ENCODE results near the gene CUL1.

The CUL1 gene

DNA sequence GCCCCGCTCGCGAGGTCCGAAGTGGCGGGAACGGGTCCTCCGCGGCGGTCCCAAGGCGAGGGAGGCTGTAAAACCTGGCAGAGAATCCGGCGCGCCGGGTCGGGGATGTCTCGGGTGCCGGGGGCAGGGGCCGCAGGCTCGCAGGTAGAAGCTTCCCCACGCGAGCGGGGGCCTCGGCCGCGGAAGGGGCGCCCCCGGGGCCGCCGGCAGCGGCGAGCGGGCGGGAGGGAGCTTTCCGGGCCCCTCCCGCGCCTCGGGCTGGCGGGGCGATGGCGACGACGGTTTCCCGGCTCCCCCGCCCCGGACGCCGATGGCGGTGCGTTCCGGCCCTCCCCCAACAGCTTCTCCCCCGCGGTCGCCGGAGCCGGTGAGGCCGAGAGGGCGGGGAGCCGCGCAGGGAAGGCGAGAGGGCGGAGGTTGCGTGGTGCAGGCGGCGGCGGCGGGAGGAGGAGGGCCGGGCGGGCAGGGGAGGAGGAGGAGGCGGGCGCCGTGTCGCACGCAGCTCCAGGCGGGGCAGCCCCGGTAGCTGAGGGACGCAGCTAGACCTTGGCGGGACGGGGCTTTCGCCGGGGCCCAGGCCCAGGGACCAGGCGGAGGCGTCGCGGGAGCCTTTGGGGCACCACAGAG lies at the start of gene CUL1:
TSS of gene CUL1 (plus strand) at position 507 of the 627 bp plus-strand sequence. CDS start 31,220 bp downstream, outside the sequence.
- peak; percentile 55 to 82 (median 66) for DNase-seq

DNA sequence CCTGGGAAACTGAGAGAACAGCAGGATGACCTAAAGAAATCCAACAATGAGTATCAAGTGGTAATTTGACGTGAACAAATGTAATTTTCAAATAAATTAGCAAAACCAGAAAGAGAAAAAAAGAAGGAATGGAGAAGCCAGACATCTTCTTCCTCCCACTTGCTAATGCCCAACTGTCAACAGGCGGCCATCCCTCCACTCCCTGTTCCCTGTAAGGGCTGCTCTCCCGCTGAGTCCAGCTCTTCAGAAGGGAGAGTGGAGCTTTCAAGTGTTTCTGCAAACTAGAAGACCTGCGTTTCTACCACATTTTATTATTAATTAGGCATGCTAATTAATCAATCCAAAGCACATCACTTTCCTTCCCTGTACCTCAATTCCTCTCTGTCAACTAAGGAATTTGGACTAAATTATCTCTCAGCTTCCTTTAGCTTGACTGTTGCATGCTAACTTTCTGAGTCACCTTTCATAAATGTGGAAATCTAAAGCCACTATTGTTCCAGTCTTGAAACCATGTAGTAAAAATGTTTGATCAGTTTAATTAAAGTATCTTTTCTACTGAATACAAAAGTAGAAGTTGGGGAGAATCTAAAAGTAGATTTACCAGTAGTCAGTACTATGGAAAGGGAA lies 48.4 kb upstream of the CUL1 start:
- DNase-seq = no peak

DNA sequence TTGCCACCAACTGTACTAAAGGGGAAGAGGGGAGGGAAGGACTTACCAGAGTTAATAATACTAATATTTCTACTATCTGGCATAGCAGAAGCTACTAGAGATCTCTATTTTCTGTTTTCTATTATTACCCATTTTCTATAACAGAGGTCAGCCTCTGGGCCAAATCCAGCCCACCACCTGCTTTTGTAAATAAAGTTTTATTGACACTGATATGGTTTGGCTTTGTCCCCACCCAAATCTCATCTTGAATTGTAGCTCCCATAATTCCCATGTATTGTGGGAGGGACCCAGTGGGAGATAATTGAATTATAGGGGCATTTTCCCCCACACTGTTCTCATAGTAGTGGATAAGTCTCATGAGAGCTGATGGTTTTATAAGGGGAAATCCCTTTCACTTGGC lies 45.9 kb upstream of the CUL1 start:
- no peak for DNase-seq

GRCh38 chr7:148657929-148658328 lies 40.8 kb upstream of the CUL1 start:
- no peak for DNase-seq

- no peak for DNase-seq
These were observed 37.2 kb upstream of the CUL1 start for GRCh38 chr7:148661471-148661870.

- DNase-seq = no peak
These were observed 36.1 kb upstream of the CUL1 start for GRCh38 chr7:148662646-148663045.

- no peak for DNase-seq
These were observed 34.4 kb upstream of the CUL1 start for GRCh38 chr7:148664324-148664723.

DNA sequence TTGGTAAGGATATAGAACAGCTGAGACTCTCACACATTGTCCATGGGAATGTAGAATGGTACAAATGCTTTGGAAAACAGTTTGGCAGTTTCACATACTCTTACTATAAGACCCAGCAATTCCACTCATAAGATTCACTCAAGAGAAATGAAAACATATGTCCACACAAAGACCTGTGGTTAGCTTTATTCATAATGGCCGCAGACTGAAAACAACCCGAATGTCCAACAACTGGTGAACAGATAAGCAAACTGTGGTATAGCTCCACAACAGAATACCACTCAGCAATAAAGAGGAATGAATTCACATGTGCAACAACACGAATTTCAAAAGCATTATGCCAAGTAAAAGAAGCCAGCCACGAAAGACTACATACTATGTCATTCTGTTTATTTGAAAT lies 33.5 kb upstream of the CUL1 start:
- no peak for DNase-seq

DNA sequence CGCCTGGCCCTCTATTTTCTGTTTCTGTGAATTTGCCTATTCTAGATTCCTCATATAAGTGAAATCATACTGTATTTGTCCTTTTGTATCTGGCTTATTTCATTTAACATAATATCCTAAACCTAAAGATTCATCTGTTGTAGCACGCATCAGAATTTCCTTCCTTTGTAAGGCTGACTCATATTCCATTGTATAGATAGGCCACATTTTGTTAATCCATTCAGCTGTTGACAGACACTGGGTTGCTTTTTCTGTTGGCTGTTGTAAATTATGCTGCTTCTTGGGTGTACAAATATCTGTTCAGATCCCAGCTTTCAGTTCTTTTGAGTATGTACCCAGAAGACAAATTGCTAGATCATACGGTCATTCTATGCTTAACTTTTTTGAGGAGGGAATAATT lies 28.8 kb upstream of the CUL1 start:
- no peak for DNase-seq

- no peak for DNase-seq
These were observed 28.3 kb upstream of the CUL1 start for GRCh38 chr7:148670374-148670773.

- no peak for DNase-seq
These were observed 27.9 kb upstream of the CUL1 start for GRCh38 chr7:148670807-148671206.

DNA sequence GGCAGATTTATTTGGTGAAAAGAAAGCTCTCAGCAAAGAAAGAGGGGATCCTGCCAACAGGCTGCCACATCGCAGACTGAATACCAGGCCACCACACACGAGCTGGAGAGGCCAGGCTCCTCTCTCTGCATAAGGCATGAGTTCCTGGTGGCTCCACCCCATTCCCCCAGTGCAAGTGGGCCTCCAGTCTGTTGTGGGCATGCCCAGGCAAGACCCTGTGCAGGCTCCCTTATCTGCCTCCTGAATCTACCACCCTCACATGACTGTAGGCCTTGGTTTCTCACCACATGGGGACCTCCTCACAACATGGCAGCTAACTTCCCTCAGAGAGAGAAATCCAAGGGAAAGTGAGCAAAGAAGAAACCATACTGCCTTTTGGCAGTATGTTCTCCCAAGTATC lies 26.7 kb upstream of the CUL1 start:
- DNase-seq = no peak

DNA sequence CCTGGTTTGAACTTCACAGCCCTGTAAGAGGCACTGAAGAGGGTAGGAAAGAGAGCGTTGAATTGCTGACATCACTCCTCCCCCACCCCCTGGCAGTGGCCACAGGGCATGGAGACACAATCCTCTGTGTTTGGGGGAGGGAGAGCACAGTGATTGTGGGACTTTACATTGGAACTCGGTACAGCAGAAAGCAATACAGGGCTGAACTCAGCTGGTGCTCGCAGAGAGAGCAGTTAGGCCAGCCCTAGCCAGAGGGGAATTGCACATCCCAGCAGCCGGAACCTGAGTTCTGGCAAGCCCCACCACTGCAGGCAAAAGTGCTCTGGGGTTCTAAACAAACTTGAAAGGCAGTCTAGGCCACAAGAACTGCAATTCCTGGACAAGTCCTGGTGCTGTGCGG lies 24.0 kb upstream of the CUL1 start:
- no peak for DNase-seq

GRCh38 chr7:148676291-148676690 lies 22.4 kb upstream of the CUL1 start:
- DNase-seq = no peak

- DNase-seq = no peak
These were observed 16.9 kb upstream of the CUL1 start for GRCh38 chr7:148681821-148682220.

DNA sequence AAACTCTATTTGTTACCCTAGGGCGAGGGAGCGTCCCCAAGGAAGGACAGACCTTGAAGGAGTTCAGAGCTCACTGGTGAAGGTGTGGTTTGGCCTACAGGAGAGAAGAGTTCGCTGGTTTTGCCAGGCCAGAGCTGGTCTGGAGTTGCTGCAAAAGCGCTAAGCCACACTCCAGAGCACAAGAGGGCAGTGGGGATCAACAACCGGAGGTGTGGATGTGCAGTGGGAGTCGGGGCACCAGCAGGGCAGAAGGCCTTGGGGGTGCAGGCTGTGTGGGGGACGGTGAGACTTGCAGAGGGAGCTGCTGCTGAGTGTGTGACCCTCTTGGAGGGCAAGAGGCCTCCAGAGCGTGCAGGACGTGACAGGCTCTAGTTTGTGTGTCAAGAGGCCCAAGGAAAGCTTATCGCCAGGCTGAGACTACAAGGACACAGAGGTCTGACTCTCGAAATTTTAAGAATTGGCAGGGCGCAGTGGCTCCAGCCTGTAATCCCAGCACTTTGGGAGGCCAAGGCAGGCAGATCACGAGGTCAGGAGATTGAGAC lies 14.3 kb upstream of the CUL1 start:
- DNase-seq = no peak

- no peak for DNase-seq
These were observed 12.3 kb upstream of the CUL1 start for GRCh38 chr7:148686312-148686937.

GRCh38 chr7:148687555-148687954 lies 11.1 kb upstream of the CUL1 start:
- DNase-seq = no peak

DNA sequence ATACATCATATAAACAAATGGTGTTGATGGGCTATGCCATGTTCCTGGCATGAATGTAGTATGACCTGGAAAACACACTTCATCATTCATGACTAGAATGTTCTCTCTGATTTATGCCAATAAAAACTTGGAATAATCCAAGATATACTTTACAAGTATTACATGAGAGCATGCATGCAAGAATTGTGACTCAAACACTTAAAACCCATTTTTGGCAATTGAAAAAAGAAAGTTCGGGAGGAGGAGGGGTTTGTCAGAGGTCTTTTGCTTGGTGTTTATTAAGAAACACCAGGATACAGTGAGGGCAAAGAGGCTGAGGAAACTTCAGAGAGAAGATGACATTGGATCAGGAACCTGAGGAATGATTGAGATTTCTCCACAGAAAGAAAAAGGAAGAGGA lies 10.2 kb upstream of the CUL1 start:
- DNase-seq = no peak

DNA sequence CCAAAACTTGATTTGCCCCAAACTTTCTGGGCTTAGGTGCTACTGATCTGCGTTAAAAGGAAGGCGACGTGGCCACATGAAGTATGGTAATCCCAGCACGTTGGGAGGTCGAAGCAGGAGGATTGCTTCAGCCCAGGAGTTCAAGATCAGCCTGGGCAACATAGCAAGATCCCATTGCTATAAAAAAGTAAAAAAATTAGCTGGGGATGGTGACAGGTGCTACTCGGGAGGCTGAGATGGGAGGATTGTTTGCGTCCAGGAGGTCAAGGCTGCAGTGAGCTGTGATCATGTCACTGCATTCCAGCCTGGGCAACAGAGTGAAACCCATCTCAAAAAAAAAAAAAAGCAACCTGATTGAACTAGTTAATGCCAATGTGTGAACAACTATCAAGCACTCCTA lies 5.1 kb upstream of the CUL1 start:
- no peak for DNase-seq

DNA sequence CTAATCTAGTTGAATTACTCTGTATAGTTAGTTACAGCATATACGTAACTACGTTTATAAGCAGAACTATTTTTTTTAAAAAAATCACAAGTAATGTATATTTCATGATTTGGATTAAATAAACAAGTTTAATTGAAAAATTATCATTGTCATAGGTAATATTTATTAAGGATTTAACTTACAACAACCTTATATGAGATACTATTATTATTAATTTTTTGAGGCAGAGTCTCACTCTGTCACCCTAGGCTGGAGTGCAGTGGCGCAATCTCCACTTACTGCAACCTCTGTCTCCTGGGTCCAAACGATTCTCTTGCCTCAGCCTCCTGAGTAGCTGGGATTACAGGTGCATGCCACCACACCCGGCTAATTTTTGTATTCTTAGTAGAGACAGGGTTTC lies 4.1 kb upstream of the CUL1 start:
- DNase-seq = no peak

DNA sequence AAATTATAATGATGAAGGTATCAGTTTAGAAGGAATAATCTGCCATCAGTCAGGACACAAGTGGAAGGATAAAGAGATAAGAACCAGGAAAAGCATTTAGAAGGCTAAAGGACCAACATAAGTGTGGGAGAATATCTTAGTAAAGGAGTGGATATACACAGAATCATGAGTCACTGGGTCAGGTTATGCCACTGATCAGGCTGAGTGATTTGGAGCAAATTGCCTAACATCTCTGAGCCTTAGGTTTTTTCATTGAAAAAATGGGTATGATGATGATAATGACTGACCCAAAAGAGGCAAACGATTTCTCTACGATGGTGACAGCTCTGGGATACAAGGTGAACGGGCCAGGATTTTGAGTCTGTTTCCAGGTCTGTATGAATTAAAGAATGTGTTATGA lies 2.8 kb upstream of the CUL1 start:
- DNase-seq = no peak

DNA sequence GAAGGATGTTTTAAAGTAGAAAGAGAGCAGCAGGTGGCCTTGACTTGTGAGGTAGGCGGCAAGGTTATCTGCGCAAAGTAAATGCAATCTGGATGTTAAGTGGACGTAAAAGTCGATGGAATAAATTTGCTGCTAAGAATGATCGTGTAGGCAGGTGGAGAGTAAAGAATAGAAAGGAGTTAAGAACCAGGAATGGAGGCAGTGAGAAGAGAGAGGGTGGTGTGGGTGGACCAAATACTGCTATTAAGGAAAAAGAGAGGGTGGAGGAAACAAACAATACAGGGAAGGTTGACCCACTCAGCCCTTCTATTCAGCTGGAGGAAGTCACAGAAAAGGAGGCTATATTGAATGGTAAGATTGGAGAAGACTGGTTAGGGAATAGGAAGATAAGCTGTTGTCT lies 1.9 kb upstream of the CUL1 start:
- DNase-seq = no peak

DNA sequence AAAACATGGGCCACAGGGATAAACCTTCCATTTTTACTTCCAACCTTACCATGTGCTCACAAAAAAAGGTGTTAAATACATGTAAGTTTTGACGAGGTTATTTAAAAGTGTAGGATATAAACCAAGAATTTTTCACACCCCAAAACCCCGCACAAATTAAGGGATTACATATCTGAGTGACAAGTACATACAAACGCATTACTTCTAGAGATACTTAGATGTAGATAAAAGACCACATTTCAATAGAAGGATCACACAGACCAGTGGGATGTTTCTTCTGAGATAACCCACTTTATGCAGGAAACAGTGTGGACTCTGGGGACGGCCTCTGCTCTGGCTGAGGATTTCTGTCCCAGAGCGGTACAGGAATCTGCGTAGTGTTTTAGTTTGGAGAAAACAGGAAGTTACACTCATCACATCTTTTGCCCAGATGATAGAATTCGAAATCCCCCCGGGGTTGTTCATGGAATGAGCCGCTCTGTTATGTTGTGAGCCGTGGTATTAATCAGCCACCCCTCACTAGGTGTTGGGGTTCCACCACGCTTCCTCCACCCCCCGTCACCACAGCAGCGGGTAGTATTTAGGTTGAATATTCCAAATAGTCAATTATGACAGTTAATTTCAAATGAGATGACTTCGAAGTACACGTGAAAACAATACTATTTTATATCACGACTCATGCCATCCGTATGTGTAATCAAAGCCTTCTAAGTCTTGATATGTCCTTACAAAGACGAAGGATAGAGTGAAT lies 1.3 kb upstream of the CUL1 start:
- DNase-seq = peak in 1 of 4 experiments; percentile 18

Measured in activated naive CD4-positive, alpha-beta T cell (primary cell).